ENCODE results near the gene UBE2Z. TPM values are rescaled to one million over a fixed set of nuclear protein-coding genes. Genes with fewer than 3 reads are reported as not detected.
"Not testable (repeated sequence)": the region's sequence is repeated elsewhere in the genome, so short reads cannot be mapped to it uniquely, and the experiment has no call there.

Gene UBE2Z
- total and polyA plus RNA-seq, 11 donors = 19.3 to 59.0 (median 41.0) TPM

- intact Hi-C loops (cut with DNase I) = loop anchor here in 2 of 10 donors (2.0 to 10.0 kb wide), 3 partner anchors 36 to 90 kb away; partner anchors contain the start of genes UBE2Z (in 2 of the 2) and ATP5MC1 (in 1 of the 2)
- H3K4me3 ChIP-seq = peak within 1 kb of the TSS; percentile 43 to 99 (median 90)
- H3K9me3 ChIP-seq = no peaks in the 10 kb centered on the region
- TF ChIP-seq POLR2A (IDR thresholded peaks at IDR 0.05) = peak in 1 of 2 donors; percentile 84
- TF ChIP-seq, protein P1, sequence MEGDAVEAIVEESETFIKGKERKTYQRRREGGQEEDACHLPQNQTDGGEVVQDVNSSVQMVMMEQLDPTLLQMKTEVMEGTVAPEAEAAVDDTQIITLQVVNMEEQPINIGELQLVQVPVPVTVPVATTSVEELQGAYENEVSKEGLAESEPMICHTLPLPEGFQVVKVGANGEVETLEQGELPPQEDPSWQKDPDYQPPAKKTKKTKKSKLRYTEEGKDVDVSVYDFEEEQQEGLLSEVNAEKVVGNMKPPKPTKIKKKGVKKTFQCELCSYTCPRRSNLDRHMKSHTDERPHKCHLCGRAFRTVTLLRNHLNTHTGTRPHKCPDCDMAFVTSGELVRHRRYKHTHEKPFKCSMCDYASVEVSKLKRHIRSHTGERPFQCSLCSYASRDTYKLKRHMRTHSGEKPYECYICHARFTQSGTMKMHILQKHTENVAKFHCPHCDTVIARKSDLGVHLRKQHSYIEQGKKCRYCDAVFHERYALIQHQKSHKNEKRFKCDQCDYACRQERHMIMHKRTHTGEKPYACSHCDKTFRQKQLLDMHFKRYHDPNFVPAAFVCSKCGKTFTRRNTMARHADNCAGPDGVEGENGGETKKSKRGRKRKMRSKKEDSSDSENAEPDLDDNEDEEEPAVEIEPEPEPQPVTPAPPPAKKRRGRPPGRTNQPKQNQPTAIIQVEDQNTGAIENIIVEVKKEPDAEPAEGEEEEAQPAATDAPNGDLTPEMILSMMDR (IDR thresholded peaks at IDR 0.05) = no peak
- DNase-seq (peak; percentile 89 to 95 (median 92)), ATAC-seq (peak; percentile 94 to 99 (median 98))
- H3K27ac ChIP-seq = peak within 1 kb of the TSS; percentile 57 to 95 (median 86)
- peaks cover 0 to 27% (median 23%) of the 10 kb centered on the region in 9 donors for H3K36me3 ChIP-seq
- H3K4me1 ChIP-seq = peaks cover 3 to 29% (median 16%) of the 10 kb centered on the region in 12 donors
- peaks cover 0 to 6% (median 0%) of the 10 kb centered on the region in 9 donors for H3K27me3 ChIP-seq
- WGBS, 4 donors = 2 to 5% (median 3%) methylated on average over 29 to 55 of the region's 55 CpGs
These were observed 36.5 kb downstream of the UBE2Z start, which contains the start of gene SNF8 for GRCh38 chr17:48944515-48945260. TSS of gene SNF8 (minus strand) at chr17:48944842. CDS start at chr17:48944734, 108 bp downstream.

GRCh38 chr17:48945261-48945651 is 37.0 kb downstream of the UBE2Z start:
- Histone ChIP-seq H3K4me1 (peaks cover 3 to 29% (median 16%) of the 10 kb centered on the region in 12 donors), H3K36me3 (peaks cover 0 to 22% (median 18%) of the 10 kb centered on the region in 9 donors), H3K27ac (peak overlapping the region in 10 of 12 donors; percentile 80 to 95 (median 87)), H3K4me3 (peak overlapping the region; percentile 43 to 99 (median 90))
- H3K9me3 ChIP-seq, ATAC-seq, DNase-seq, H3K27me3 ChIP-seq: not testable (repeated sequence)
- intact Hi-C loops (cut with DNase I) = loop anchor here in 2 of 10 donors (2.0 to 10.0 kb wide), 2 partner anchors 36 to 90 kb away; partner anchors contain the start of gene UBE2Z (in 2 of the 2)
- WGBS, 4 donors = 91 to 98% (median 95%) methylated on average over 16 of the region's 16 CpGs

- Histone ChIP-seq H3K27ac (no peak overlapping the region), H3K9me3 (no peaks in the 10 kb centered on the region), H3K4me1 (no peaks in the 10 kb centered on the region), H3K36me3 (no peaks in the 10 kb centered on the region), H3K27me3 (peaks cover 0 to 56% (median 13%) of the 10 kb centered on the region in 9 donors), H3K4me3 (no peak overlapping the region)
- no peak for DNase-seq
- intact Hi-C loops (cut with DNase I) = no loop called here
- TF ChIP-seq, protein P1 (IDR thresholded peaks at IDR 0.05) = no peak
- no peak for TF ChIP-seq POLR2A (IDR thresholded peaks at IDR 0.05)
- 75 to 89% (median 81%) methylated on average over 5 of the region's 5 CpGs for WGBS, 4 donors
- ATAC-seq = no peak
These were observed 43.4 kb downstream of the UBE2Z start for GRCh38 chr17:48951572-48951971.

DNA sequence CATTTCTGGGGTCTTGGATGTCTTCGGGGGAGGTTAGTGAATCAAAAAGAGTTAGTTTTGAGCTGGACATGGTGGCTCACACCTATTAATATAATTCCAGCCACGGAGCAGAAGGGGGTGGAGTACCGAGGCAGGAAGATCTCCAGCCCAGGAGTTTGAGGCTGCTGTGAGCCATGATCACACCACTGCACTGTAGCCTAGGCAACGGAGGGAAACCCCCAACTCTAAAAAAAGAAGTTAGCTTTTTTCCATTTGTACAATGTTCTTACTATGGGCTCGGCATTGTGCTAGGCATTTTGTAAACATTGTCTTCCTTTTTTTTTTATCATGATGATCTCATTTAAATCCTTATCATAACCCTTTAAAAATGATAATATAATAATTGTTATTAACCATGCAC is 44.7 kb downstream of the UBE2Z start:
- Histone ChIP-seq H3K4me1 (no peaks in the 10 kb centered on the region), H3K27me3 (peaks cover 0 to 68% (median 15%) of the 10 kb centered on the region in 9 donors)
- no peak for ATAC-seq

More for the DNA sequence above, 44.7 kb downstream of the UBE2Z start:
- H3K9me3 ChIP-seq = no peaks in the 10 kb centered on the region
- intact Hi-C loops (cut with DNase I) = no loop called here
- TF ChIP-seq, protein P1 (IDR thresholded peaks at IDR 0.05) = no peak
- TF ChIP-seq POLR2A (IDR thresholded peaks at IDR 0.05) = no peak
- no peak for DNase-seq
- no peaks in the 10 kb centered on the region for H3K36me3 ChIP-seq
- WGBS, 4 donors = 25 to 40% (median 33%) methylated on average over 5 of the region's 5 CpGs
- H3K27ac ChIP-seq = no peak overlapping the region
- H3K4me3 ChIP-seq = no peak overlapping the region
